ENCODE results near the gene CABLES2.

The CABLES2 gene

GRCh38 chr20:62346398-62347150 lies 60.5 kb downstream of the CABLES2 start:
- peaks cover 22% of the 10 kb centered on the region for H3K9me3 Mint-ChIP-seq
- TF ChIP-seq CTCF (IDR thresholded peaks at IDR 0.05): no peak

DNA sequence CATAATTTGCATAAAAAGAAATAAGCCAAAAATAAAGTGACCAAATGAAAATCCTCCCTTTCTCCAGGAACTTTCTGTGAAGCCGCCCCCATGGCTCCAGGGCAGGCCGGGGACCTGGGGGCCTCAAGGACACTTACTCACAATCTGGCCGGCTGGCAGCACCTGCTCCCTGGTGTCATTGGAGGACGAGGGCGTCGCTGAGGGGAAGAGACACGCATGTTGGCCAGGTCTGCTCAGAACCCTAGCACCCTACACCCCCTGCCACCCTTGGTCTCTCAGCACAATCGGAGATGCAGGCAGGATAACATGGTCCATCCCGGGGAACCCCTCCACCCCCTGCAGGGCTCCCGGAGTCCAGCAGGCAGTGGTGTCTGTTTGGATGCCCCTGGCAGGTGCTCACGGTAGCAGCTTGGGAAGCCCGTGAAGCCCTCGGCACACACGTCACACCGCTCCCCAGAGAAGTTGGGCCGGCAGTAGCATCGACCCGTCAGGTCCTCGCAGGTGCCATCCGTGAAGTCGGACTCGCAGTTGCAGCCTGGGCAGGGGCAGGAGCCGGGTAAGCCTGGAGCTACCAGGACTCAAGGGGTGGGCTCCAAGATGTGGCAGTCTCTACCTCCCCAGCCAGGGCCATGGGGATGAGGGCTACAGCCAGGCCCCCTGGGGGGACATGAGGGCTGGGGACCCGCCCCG lies 61.3 kb downstream of the CABLES2 start:
- Mint-ChIP-seq H3K4me3 (no peak overlapping the region), H3K27me3 (ENCODE audit: low read depth, poor library complexity) (no peaks in the 10 kb centered on the region), H3K27ac (peak overlapping the region; percentile 79), H3K9me3 (peaks cover 22% of the 10 kb centered on the region), H3K36me3 (ENCODE audit: low read depth) (peaks cover 73% of the 10 kb centered on the region), H3K4me1 (no peaks in the 10 kb centered on the region)
- TF ChIP-seq CTCF (IDR thresholded peaks at IDR 0.05): no peak
- no peak for DNase-seq

More at GRCh38 chr20:62346398-62347150, 60.5 kb downstream of the CABLES2 start:
- Mint-ChIP-seq H3K27ac (no peak overlapping the region), H3K4me1 (no peaks in the 10 kb centered on the region), H3K36me3 (ENCODE audit: low read depth) (peaks cover 66% of the 10 kb centered on the region), H3K4me3 (no peak overlapping the region), H3K27me3 (ENCODE audit: low read depth, poor library complexity) (no peaks in the 10 kb centered on the region)
- DNase-seq: no peak

DNA sequence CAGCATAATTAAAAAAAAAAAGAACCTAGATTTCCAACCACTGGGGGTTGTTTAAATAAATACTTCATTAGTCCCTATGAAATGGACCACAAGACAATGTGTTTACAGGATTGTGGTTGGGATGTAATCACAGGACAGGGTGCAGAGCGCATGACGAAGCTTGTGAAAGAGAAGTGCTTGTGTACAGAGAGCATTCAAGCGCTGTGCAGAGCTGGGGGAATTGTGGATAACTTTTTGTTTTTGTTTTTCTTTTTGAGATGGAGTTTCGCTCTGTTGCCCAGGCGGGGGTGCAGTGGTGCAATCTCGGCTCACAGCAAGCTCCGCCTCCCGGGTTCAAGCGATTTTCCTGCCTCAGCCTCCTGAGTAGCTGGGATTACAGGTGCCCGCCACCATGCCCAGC lies 62.3 kb downstream of the CABLES2 start:
- Mint-ChIP-seq H3K4me1 (no peaks in the 10 kb centered on the region), H3K4me3 (no peak overlapping the region), H3K36me3 (ENCODE audit: low read depth) (peaks cover 77% of the 10 kb centered on the region), H3K27ac (no peak overlapping the region), H3K9me3 (peaks cover 21% of the 10 kb centered on the region), H3K27me3 (ENCODE audit: low read depth, poor library complexity) (no peaks in the 10 kb centered on the region)
- TF ChIP-seq CTCF (IDR thresholded peaks at IDR 0.05): no peak
- no peak for DNase-seq

- Mint-ChIP-seq H3K9me3 (peaks cover 14% of the 10 kb centered on the region), H3K4me1 (no peaks in the 10 kb centered on the region), H3K27ac (no peak overlapping the region), H3K4me3 (no peak overlapping the region), H3K36me3 (ENCODE audit: low read depth) (peaks cover 77% of the 10 kb centered on the region), H3K27me3 (ENCODE audit: low read depth, poor library complexity) (no peaks in the 10 kb centered on the region)
- no peak for TF ChIP-seq CTCF (IDR thresholded peaks at IDR 0.05)
- DNase-seq: no peak
These were observed 63.0 kb downstream of the CABLES2 start for GRCh38 chr20:62344092-62344491.

DNA sequence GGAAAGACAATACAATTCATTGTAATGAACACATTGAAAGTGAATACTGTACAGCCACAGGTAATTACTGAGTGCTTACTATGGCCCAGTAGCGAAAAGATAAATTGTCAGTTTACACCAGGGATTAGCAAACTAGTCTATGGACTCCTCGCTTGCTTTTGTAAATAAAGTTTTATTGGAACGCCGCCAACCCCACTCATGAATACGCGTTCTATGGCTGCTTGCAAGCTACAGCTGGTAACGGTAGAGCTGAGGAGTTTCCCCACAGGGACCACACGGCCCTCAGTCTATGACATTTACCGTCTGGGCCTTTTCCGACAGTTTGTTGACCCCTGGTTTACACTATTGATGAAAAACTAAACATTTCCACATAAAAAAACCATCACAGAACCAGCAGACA lies 64.2 kb downstream of the CABLES2 start:
- H3K9me3 Mint-ChIP-seq: peaks cover 2% of the 10 kb centered on the region
- H3K27me3 Mint-ChIP-seq (ENCODE audit: low read depth, poor library complexity): no peaks in the 10 kb centered on the region
- no peak overlapping the region for H3K27ac Mint-ChIP-seq
- DNase-seq: no peak
- no peaks in the 10 kb centered on the region for H3K4me1 Mint-ChIP-seq
- H3K36me3 Mint-ChIP-seq (ENCODE audit: low read depth): peaks cover 65% of the 10 kb centered on the region
- no peak for TF ChIP-seq CTCF (IDR thresholded peaks at IDR 0.05)
- H3K4me3 Mint-ChIP-seq: no peak overlapping the region

Data from nephron progenitor cell (in vitro differentiated cells).